Breast epithelium (tissue), 4 donors: ENCODE data around the gene DMKN. TPM values are rescaled to one million over a fixed set of nuclear protein-coding genes. Genes with fewer than 3 reads are reported as not detected.

ENCODE experiments used
- DNase-seq, 2 donors: peaks; one replicate each; pipeline ENCODE4 v3.0.0-alpha.2; 2019; ENCODE audit warnings: low spot score in 2 of 2
- H3K27ac ChIP-seq, 2 donors: fragments of 200-600 bp; sonication (generic) in 1 of 2; one replicate each; pipeline ENCODE4 v1.5.1; 2016 to 2019; ENCODE audit warnings: mild to moderate bottlenecking in 1 of 2
- H3K27me3 ChIP-seq, 2 donors: fragments of 200-600 bp; sonication (generic) in 1 of 2; one replicate each; pipeline versions ENCODE4 v1.5.1 to v1.6.0; 2017 to 2019; ENCODE audit warnings: control low read depth in 1 of 2, mild to moderate bottlenecking in 1 of 2
- H3K36me3 ChIP-seq: fragments of 200-600 bp; one replicate; pipeline ENCODE4 v1.5.1; 2019
- H3K4me1 ChIP-seq, 2 donors: fragments of 200-600 bp; sonication (generic); one replicate each; pipeline ENCODE4 v1.5.1; 2016 to 2019; ENCODE audit warnings: control low read depth in 1 of 2
- H3K4me3 ChIP-seq, 3 donors: fragments of 200-600 bp; sonication (generic); 1 replicate in 2 of 3; 2 replicates in 1 of 3; pipeline ENCODE4 v1.5.1; 2016 to 2019; ENCODE audit warnings: mild to moderate bottlenecking in 3 of 3, moderate library complexity in 2 of 3
- H3K9me3 ChIP-seq, 2 donors: fragments of 200-600 bp; sonication (generic) in 1 of 2; one replicate each; pipeline ENCODE4 v1.5.1; 2016 to 2019; ENCODE audit warnings: control low read depth in 1 of 2
- POLR2A ChIP-seq: fragments of 450-650 bp; IDR thresholded peaks from one replicate; pipeline ENCODE4 v1.6.1; 2016; ENCODE audit warnings: antibody characterized with exemption, mild to moderate bottlenecking, moderate library complexity
- POLR2AphosphoS5 ChIP-seq, 3 donors: sonication (generic); formaldehyde crosslinking; IDR thresholded peaks; one replicate each; pipeline ENCODE4 v1.6.1; 2017; ENCODE audit warnings: antibody characterized with exemption in 3 of 3
- intact Hi-C: fragments of 100-400 bp; cut with DNase I; formaldehyde crosslinking; loops from one replicate; pipeline ENCODE4 v1.15.1; 2023; ENCODE audit warnings: low total_unique reads
- total RNA-seq, 3 donors: library from RNA; depleted of rRNA; stranded (reverse); fragments of >200 nt; gene quantifications; one replicate each; pipeline ENCODE4 v1.1.0, GENCODE V29; 2016
- TF ChIP-seq, protein P1 (sequence below), 3 donors: fragments of 450-650 bp; IDR thresholded peaks; one replicate each; pipeline ENCODE4 v1.5.1; 2016 to 2017; ENCODE audit warnings: antibody characterized with exemption in 3 of 3, mild to moderate bottlenecking in 3 of 3, moderate library complexity in 3 of 3

Gene DMKN
- total RNA-seq, 3 donors from 2014 or later: 0.96 to 135 (median 61.0) TPM

DNA sequence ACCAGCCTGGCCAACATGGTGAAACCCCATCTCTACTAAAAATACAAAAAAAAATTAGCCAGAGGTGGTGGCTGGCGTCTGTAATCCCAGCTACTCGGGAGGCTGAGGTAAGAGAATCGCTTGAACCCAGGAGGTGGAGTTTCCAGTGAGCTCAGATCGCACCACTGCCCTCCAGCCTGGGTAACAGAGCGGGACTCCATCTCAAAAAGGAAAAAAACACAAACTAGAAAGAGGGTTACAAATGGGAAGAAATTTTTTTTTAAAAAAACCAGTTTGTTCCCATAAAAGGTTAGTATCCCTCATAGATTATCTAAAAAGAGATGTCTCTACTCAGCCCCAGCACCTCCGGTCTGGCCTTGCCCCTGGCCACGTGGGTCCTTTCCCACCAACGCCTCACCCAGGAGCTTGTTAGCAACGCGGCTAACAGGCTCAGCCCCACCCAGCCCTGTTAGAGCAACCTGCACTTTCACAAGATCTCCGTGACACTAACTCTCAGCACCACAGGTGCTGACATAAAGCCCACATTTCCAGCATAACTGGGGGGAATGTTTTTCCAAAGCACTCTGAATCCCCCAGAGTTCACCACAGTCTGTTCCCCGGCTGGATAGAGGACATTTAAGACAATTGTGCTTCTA is 4.3 kb downstream of the DMKN start:
- Histone ChIP-seq H3K4me1 (no peaks in the 10 kb centered on the region), H3K27me3 (no peaks in the 10 kb centered on the region), H3K9me3 (no peaks in the 10 kb centered on the region), H3K4me3 (peak overlapping the region in 2 of 3 donors; percentile 65 to 72), H3K27ac (peak overlapping the region; percentile 80 to 87), H3K36me3 (no peaks in the 10 kb centered on the region)
- intact Hi-C loops: no loop called here
- peak in 1 of 2 donors; percentile 68 for DNase-seq
- TF ChIP-seq POLR2A (no peak), POLR2AphosphoS5 (IDR thresholded peaks at IDR 0.05) (peak in 1 of 3 donors; percentile 16)
- TF ChIP-seq, protein P1, sequence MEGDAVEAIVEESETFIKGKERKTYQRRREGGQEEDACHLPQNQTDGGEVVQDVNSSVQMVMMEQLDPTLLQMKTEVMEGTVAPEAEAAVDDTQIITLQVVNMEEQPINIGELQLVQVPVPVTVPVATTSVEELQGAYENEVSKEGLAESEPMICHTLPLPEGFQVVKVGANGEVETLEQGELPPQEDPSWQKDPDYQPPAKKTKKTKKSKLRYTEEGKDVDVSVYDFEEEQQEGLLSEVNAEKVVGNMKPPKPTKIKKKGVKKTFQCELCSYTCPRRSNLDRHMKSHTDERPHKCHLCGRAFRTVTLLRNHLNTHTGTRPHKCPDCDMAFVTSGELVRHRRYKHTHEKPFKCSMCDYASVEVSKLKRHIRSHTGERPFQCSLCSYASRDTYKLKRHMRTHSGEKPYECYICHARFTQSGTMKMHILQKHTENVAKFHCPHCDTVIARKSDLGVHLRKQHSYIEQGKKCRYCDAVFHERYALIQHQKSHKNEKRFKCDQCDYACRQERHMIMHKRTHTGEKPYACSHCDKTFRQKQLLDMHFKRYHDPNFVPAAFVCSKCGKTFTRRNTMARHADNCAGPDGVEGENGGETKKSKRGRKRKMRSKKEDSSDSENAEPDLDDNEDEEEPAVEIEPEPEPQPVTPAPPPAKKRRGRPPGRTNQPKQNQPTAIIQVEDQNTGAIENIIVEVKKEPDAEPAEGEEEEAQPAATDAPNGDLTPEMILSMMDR (IDR thresholded peaks at IDR 0.05): no peak

DNA sequence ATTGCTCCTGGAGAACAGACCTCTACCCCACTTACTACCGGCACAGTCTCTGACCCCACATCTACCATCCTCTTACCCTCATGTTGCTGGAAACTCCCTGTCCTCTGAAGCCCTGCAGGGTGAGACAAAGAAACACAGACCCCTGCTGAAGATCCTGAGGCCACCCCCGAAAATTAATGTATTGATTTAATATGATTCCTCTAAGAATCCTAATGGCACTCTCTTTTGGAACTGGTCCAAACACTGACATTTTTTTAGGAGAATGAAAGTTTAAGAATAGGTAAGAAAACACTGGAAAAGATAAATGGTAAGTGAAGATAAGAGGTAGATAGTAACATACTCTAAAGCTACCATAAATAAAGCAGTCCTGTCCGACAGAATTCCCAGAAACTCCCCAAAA is 5.3 kb downstream of the DMKN start:
- intact Hi-C loops: no loop called here
- H3K4me3 ChIP-seq: no peak overlapping the region
- no peaks in the 10 kb centered on the region for H3K36me3 ChIP-seq
- DNase-seq: no peak
- no peaks in the 10 kb centered on the region for H3K27me3 ChIP-seq
- no peak overlapping the region for H3K27ac ChIP-seq
- H3K4me1 ChIP-seq: no peaks in the 10 kb centered on the region
- no peaks in the 10 kb centered on the region for H3K9me3 ChIP-seq
- TF ChIP-seq POLR2A: no peak
- TF ChIP-seq, protein P1 (IDR thresholded peaks at IDR 0.05): no peak
- no peak for TF ChIP-seq POLR2AphosphoS5 (IDR thresholded peaks at IDR 0.05)

DNA sequence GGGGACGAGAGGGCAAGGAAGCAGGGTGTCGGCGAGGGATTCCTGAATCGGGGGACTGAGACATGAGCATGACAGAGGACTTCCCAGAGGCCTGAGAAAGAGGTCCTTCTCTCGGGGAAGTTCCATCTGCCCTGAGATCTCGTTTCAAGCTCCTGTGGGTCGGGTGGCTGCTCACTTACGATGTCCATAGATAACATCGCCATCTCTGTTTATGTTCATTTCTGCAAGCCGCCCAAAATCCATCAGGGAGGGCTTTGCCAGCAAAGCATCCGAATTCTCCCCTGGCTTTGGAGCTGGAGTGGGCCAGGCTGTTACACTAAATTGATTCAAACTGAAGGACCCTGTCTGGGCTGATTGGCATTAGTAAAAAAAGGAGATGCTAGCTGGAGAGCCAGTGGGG is 5.9 kb downstream of the DMKN start:
- TF ChIP-seq POLR2AphosphoS5 (IDR thresholded peaks at IDR 0.05) (no peak), POLR2A (no peak)
- TF ChIP-seq, protein P1 (IDR thresholded peaks at IDR 0.05): no peak
- intact Hi-C loops: no loop called here
- Histone ChIP-seq H3K4me1 (no peaks in the 10 kb centered on the region), H3K4me3 (no peak overlapping the region), H3K27me3 (no peaks in the 10 kb centered on the region), H3K27ac (no peak overlapping the region), H3K9me3 (no peaks in the 10 kb centered on the region), H3K36me3 (no peaks in the 10 kb centered on the region)
- no peak for DNase-seq

DNA sequence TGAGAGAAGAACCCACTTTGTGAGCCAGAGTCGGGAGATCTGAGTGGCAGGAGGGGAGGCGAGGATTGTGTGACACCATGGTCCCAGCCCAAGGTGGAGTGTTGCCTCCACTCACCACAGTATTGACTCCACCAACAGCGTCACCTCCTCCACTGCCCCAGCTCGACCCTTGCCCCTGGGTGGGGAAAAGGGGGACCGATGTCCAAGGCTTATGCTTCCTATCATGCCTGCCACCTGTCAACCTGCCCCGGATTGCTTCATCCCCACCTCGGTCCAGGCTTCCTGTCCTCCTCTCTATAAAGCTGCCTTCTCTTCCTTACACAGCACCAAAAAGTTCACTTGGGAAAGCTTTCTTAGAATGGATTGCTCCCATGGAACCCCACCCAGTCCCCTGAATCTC is 7.4 kb downstream of the DMKN start:
- intact Hi-C loops: no loop called here

DNA sequence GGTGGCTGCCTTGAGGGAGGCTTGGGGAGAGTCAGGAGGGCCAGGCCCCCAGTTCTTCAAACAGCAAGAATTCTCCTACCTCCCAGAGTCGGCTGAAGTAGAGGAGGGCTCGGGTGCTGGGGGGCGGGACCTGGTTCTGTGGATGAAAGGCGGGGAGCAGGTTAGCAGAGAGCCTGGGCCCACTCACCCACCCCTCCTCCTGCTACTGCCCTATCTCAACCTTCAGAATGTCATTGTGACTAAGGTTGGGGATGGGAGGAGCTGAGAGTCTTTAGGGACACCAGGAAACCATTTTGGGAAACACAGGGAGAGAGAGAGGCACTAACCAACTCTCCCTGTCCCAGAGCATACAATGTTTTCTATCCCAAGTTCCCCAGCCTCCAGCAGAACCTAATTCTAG is 10.7 kb downstream of the DMKN start:
- H3K36me3 ChIP-seq: no peaks in the 10 kb centered on the region
- intact Hi-C loops: no loop called here
- H3K27ac ChIP-seq: no peak overlapping the region
- H3K27me3 ChIP-seq: no peaks in the 10 kb centered on the region
- no peaks in the 10 kb centered on the region for H3K9me3 ChIP-seq
- H3K4me1 ChIP-seq: no peaks in the 10 kb centered on the region
- no peak overlapping the region for H3K4me3 ChIP-seq
- DNase-seq: no peak
- TF ChIP-seq, protein P1 (IDR thresholded peaks at IDR 0.05): no peak
- no peak for TF ChIP-seq POLR2A
- no peak for TF ChIP-seq POLR2AphosphoS5 (IDR thresholded peaks at IDR 0.05)

More for the DNA sequence above, 7.4 kb downstream of the DMKN start:
- H3K27me3 ChIP-seq: no peaks in the 10 kb centered on the region
- no peaks in the 10 kb centered on the region for H3K4me1 ChIP-seq
- H3K4me3 ChIP-seq: no peak overlapping the region
- no peak for DNase-seq
- TF ChIP-seq POLR2AphosphoS5 (IDR thresholded peaks at IDR 0.05): no peak
- TF ChIP-seq POLR2A: no peak
- TF ChIP-seq, protein P1 (IDR thresholded peaks at IDR 0.05): no peak
- no peak overlapping the region for H3K27ac ChIP-seq
- no peaks in the 10 kb centered on the region for H3K9me3 ChIP-seq
- no peaks in the 10 kb centered on the region for H3K36me3 ChIP-seq
